ENCODE measurements around the gene COMTD1.

The COMTD1 gene

GRCh38 chr10:75233444-75234016 is 2.2 kb downstream of the COMTD1 start:
- TF ChIP-seq CTCF (IDR thresholded peaks at IDR 0.05; ENCODE audit: control insufficient read depth, insufficient read depth, low read depth, low read length, missing control alignments): no peak
- H3K4me3 ChIP-seq (ENCODE audit: control insufficient read depth, low read depth, low read length): no peak overlapping the region
- DNase-seq (ENCODE audit: low read depth): no peak

- no peak for TF ChIP-seq CTCF (IDR thresholded peaks at IDR 0.05; ENCODE audit: control insufficient read depth, insufficient read depth, low read depth, low read length, missing control alignments)
- H3K4me3 ChIP-seq (ENCODE audit: control insufficient read depth, low read depth, low read length): no peak overlapping the region
- DNase-seq (ENCODE audit: low read depth): no peak
Observed at GRCh38 chr10:75231672-75232581, 3.8 kb downstream of the COMTD1 start.

- peak; percentile 90 for TF ChIP-seq CTCF (IDR thresholded peaks at IDR 0.05; ENCODE audit: control insufficient read depth, insufficient read depth, low read depth, low read length, missing control alignments)
- no peak for DNase-seq (ENCODE audit: low read depth)
- no peak overlapping the region for H3K4me3 ChIP-seq (ENCODE audit: control insufficient read depth, low read depth, low read length)
Observed at GRCh38 chr10:75230600-75231038, 5.1 kb downstream of the COMTD1 start.

GRCh38 chr10:75229971-75230370 is 5.8 kb downstream of the COMTD1 start:
- no peak overlapping the region for H3K4me3 ChIP-seq (ENCODE audit: control insufficient read depth, low read depth, low read length)
- DNase-seq (ENCODE audit: low read depth): no peak
- TF ChIP-seq CTCF (IDR thresholded peaks at IDR 0.05; ENCODE audit: control insufficient read depth, insufficient read depth, low read depth, low read length, missing control alignments): no peak

GRCh38 chr10:75228834-75229233 is 6.9 kb downstream of the COMTD1 start:
- no peak overlapping the region for H3K4me3 ChIP-seq (ENCODE audit: control insufficient read depth, low read depth, low read length)
- no peak for TF ChIP-seq CTCF (IDR thresholded peaks at IDR 0.05; ENCODE audit: control insufficient read depth, insufficient read depth, low read depth, low read length, missing control alignments)
- no peak for DNase-seq (ENCODE audit: low read depth)

GRCh38 chr10:75228278-75228677 is 7.5 kb downstream of the COMTD1 start:
- no peak for TF ChIP-seq CTCF (IDR thresholded peaks at IDR 0.05; ENCODE audit: control insufficient read depth, insufficient read depth, low read depth, low read length, missing control alignments)
- no peak for DNase-seq (ENCODE audit: low read depth)
- no peak overlapping the region for H3K4me3 ChIP-seq (ENCODE audit: control insufficient read depth, low read depth, low read length)
